ACC112 (cell line): ENCODE results near the gene EZH2.
A peak's percentile ranks its signal among the peaks of the same experiment; 100 is the strongest.

Experiments used
- H2AFZ ChIP-seq: fragments of 200-600 bp; sonication (generic); one replicate; pipeline ENCODE4 v1.6.0; 2017; ENCODE audit warnings: antibody characterized with exemption, low read length; ENCODE audit not compliant: unreplicated experiment
- H3K27ac ChIP-seq: fragments of 200-600 bp; sonication (generic); 2 replicates; pipeline ENCODE4 v1.5.1; 2014; ENCODE audit warnings: low read depth, mild to moderate bottlenecking, antibody characterized with exemption, low read length, moderate library complexity
- H3K27me3 ChIP-seq: fragments of 200-600 bp; sonication (generic); 2 replicates; pipeline ENCODE4 v1.6.1; 2014; ENCODE audit warnings: mild to moderate bottlenecking, antibody characterized with exemption, low read length, moderate library complexity, mixed read lengths; ENCODE audit not compliant: insufficient read depth
- H3K36me3 ChIP-seq: fragments of 200-600 bp; sonication (generic); 2 replicates; pipeline ENCODE4 v1.6.1; 2016; ENCODE audit warnings: mild to moderate bottlenecking, antibody characterized with exemption, low read length, moderate library complexity, mixed read lengths; ENCODE audit not compliant: insufficient read depth
- H3K4me1 ChIP-seq: fragments of 200-600 bp; sonication (generic); one replicate; pipeline ENCODE4 v1.6.1; 2016; ENCODE audit warnings: low read length, mixed read lengths; ENCODE audit not compliant: insufficient read depth, unreplicated experiment, control insufficient read depth
- H3K4me3 ChIP-seq: fragments of 200-600 bp; sonication (generic); 2 replicates; pipeline ENCODE4 v1.5.1; 2014; ENCODE audit warnings: mild to moderate bottlenecking, low read depth, low read length
- H3K79me2 ChIP-seq: fragments of 200-600 bp; sonication (generic); one replicate; pipeline ENCODE4 v1.6.0; 2016; ENCODE audit warnings: low read length; ENCODE audit not compliant: control insufficient read depth, unreplicated experiment, insufficient read depth

EZH2 gene

DNA sequence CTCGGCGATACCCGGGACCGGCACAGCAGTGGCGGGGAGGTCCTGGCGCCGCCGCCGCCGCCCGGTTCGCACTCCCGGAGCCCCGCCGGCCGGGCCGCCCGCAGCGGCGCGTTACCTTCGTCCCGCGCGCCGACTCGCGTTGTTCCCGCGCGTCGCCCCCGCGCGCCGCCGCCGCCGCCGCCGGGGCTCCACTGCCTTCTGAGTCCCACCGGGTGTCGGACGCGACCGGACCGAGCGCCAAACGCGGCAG is at the start of gene EZH2:
TSS of gene EZH2 (minus strand) at position 243 of the 250 bp plus-strand sequence. CDS start 36,993 bp downstream, outside the sequence.
- H3K27ac ChIP-seq, result peak within 1 kb of the TSS; percentile 72
- H3K27me3 ChIP-seq, result no peaks in the 10 kb centered on the region
- peak within 1 kb of the TSS; percentile 79 for H2AFZ ChIP-seq
- H3K36me3 ChIP-seq, result no peaks in the 10 kb centered on the region
- peaks cover 33% of the 10 kb centered on the region for H3K79me2 ChIP-seq
- peak within 1 kb of the TSS; percentile 94 for H3K4me3 ChIP-seq
- peaks cover 6% of the 10 kb centered on the region for H3K4me1 ChIP-seq

DNA sequence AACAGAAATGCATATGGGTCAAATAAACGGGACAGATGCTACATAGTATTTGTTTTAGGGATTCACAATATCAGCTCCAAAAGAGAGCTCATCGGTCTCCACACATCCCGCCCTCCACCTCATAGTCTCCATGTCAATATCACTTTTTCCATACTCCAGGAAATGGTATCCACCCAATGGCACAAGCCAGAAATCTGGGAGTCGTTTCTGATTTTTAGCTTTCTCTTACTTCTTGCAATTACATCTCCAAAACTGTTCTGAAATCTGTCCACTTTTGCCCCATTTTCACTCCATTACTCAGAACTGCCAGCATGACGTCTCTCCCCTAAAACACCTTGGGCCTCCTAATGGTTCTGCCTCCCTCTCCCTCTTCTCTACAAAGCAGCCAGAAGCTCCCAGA is 47.4 kb upstream of the EZH2 start:
- no peaks in the 10 kb centered on the region for H3K27me3 ChIP-seq

DNA sequence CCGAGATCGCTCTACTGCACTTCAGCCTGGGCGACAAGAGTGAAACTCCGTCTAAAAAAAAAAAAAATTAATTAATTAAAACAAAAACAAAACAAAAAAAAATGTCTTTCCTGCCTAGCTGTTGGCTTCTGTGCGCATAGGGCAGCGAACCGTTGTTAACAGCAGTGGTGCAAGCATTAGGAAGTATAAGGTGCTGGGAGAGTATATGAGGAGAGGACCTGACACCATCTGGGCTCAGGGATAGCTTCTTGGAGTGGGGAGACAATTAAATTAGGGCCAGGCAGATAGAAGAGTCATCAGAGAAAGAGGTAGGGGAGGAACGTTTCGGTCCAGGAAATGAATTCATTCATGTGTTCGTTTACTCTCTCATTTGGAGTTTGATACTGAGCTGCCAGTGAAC is 46.2 kb upstream of the EZH2 start:
- no peak overlapping the region for H2AFZ ChIP-seq
- H3K4me1 ChIP-seq, result no peaks in the 10 kb centered on the region
- no peak overlapping the region for H3K4me3 ChIP-seq
- H3K36me3 ChIP-seq, result no peaks in the 10 kb centered on the region
- no peaks in the 10 kb centered on the region for H3K79me2 ChIP-seq
- H3K27ac ChIP-seq, result no peak overlapping the region
- no peaks in the 10 kb centered on the region for H3K27me3 ChIP-seq

More for the DNA sequence above, 47.4 kb upstream of the EZH2 start:
- H3K4me3 ChIP-seq, result no peak overlapping the region
- H2AFZ ChIP-seq, result no peak overlapping the region
- no peaks in the 10 kb centered on the region for H3K4me1 ChIP-seq
- H3K36me3 ChIP-seq, result no peaks in the 10 kb centered on the region
- H3K27ac ChIP-seq, result no peak overlapping the region
- H3K79me2 ChIP-seq, result no peaks in the 10 kb centered on the region

DNA sequence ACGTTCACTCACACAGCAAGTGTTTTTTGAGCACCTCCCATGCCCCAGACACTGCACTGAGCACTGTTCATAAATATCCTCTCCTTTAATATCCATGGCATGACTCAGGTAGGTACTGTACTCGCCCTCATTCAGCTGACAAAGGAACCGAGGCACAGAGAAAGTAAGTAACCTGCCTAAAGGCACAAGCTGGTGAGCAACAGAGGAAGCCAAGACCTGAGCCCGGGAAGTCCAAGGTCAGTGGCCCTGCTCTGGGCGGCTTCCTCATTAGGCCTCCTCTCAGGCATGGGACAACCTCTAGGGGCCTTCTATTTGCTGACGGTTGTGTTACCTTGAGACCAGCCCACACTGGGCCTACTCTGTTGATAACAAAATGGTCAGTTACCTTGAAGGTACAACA is 45.1 kb upstream of the EZH2 start:
- Histone ChIP-seq H2AFZ (no peak overlapping the region), H3K27me3 (no peaks in the 10 kb centered on the region), H3K79me2 (no peaks in the 10 kb centered on the region), H3K4me3 (no peak overlapping the region), H3K36me3 (no peaks in the 10 kb centered on the region), H3K27ac (no peak overlapping the region), H3K4me1 (no peaks in the 10 kb centered on the region)

DNA sequence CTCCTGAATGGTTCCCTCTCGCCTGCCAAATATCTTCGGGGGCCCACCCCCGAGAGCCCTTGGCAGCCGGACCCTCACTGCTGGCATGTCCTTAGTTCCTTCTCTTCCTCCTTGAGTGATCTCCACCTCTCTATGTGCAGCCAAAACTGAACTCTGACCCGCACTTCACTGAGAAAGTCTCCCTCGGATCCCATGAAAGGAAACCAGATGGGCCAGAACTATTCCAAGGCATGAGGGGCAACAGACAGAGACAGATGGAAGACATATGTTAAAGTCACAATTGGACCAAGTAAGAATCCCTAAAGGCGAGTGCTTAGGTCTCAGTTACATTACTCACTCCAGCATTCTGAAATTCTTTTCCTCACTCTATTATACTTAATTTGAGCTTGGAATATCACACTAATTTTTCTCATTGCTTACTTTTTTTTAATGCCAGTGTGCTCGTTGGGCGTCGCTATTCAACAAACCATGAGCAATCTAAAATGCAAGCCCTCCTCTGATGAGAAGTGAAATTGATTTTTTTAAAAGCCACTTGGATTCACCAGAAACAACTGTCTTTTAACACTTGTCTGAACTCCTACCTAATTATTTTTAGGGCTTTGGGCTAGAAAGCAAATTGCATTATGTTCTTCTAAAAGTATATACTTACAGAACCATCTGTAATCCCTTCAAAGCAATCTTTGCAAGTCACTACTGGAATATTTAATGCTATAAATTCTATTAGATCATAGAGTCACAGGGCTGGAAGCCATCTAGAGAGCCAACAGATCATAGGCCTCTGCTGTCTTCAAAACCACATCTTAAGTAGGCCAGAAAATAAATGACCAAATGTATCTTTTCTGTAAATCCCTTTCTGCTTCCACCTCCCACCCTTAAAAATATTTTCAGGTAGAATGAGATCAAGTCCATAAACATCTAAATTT is 43.3 kb upstream of the EZH2 start:
- H3K4me3 ChIP-seq, result no peak overlapping the region

DNA sequence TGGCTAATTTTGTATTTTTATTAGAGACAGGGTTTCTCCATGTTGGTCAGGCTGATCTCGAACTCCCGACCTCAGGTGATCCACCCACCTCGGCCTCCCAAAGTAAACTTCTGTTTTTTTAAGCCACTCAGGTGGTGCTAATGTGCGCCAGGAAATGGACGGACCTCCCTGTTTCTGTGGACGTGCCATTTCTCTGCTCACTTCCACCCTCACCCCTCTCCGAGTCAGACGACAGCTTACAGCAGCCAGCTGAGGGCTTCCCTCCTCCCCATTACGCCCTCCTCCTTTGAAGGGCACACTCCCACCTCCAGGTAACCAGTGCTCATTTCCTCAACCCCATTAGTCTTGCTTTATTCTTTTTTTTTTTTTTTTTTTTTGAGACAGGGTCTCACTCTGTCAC is 41.7 kb upstream of the EZH2 start:
- H3K4me3 ChIP-seq, result no peak overlapping the region
- no peak overlapping the region for H3K27ac ChIP-seq
- H3K79me2 ChIP-seq, result no peaks in the 10 kb centered on the region

More for the DNA sequence above, 43.3 kb upstream of the EZH2 start:
- no peaks in the 10 kb centered on the region for H3K27me3 ChIP-seq
- no peak overlapping the region for H2AFZ ChIP-seq
- H3K79me2 ChIP-seq, result no peaks in the 10 kb centered on the region
- H3K4me1 ChIP-seq, result no peaks in the 10 kb centered on the region
- H3K27ac ChIP-seq, result no peak overlapping the region
- no peaks in the 10 kb centered on the region for H3K36me3 ChIP-seq

DNA sequence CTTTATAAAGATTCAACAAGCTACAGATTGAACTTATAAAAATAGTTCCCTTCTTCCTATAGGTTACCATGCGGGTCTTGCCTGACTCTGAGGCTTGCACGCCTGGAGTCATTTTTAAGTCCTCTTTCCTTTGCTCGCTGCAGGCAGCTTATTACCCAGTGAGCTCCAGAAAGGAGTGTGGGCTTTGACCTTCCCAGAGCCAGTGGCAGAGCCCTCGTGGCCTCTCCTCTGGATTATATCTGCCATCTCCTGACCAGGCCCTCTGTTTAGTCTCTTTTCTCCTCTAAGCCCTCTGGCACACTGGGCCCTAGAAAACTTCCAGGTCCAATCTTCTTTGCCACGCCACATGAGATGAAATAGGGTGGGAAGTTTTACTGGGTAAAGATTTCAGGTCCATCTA is 39.9 kb upstream of the EZH2 start:
- H3K4me3 ChIP-seq, result no peak overlapping the region
- H3K79me2 ChIP-seq, result no peaks in the 10 kb centered on the region
- H3K27ac ChIP-seq, result no peak overlapping the region
- H3K36me3 ChIP-seq, result no peaks in the 10 kb centered on the region
- no peak overlapping the region for H2AFZ ChIP-seq
- H3K27me3 ChIP-seq, result no peaks in the 10 kb centered on the region
- no peaks in the 10 kb centered on the region for H3K4me1 ChIP-seq

More for the DNA sequence above, 41.7 kb upstream of the EZH2 start:
- Histone ChIP-seq H2AFZ (no peak overlapping the region), H3K4me1 (no peaks in the 10 kb centered on the region), H3K27me3 (no peaks in the 10 kb centered on the region), H3K36me3 (no peaks in the 10 kb centered on the region)

DNA sequence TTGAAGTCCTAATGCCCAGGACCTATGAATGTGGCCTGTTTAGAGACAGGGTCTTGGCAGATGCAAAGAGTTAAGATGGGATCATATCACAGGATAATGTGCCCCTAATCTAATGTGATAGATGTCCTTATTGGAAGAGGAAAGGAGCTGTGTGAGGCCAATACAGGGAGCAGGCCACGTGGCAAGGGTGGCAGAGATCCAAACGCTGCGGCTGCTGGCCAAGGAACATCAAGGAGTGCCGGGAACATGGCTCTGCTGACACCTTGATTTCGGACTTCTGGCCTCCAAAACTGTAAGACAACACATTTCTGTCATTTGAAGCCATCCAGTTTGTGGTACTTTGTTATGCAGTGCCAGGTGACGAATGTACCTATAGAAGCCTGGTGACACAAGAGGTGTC is 37.7 kb upstream of the EZH2 start:
- Histone ChIP-seq H3K79me2 (no peaks in the 10 kb centered on the region), H3K27me3 (no peaks in the 10 kb centered on the region), H2AFZ (no peak overlapping the region), H3K4me1 (no peaks in the 10 kb centered on the region), H3K4me3 (no peak overlapping the region), H3K36me3 (no peaks in the 10 kb centered on the region), H3K27ac (no peak overlapping the region)

DNA sequence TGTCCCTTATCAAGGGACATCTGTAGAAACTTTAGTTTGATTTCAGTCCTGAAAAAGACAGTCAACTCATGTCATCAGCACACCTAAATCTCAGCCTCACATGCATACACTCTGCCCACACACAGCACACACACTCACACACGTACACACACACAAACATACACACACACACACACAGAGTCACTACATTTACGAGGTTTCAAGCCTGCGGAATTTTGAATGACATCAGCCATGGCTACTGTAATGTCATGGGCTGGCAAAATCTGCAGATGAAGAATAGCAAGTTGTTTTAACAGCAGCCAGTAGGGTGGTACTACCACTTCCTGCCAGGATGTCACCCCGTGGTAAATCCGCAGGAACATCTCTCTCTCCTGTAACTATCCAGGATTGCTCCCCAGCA is 37.1 kb upstream of the EZH2 start:
- Histone ChIP-seq H2AFZ (no peak overlapping the region), H3K27ac (no peak overlapping the region), H3K4me1 (peaks cover 5% of the 10 kb centered on the region), H3K36me3 (no peaks in the 10 kb centered on the region), H3K27me3 (no peaks in the 10 kb centered on the region), H3K4me3 (no peak overlapping the region), H3K79me2 (no peaks in the 10 kb centered on the region)

DNA sequence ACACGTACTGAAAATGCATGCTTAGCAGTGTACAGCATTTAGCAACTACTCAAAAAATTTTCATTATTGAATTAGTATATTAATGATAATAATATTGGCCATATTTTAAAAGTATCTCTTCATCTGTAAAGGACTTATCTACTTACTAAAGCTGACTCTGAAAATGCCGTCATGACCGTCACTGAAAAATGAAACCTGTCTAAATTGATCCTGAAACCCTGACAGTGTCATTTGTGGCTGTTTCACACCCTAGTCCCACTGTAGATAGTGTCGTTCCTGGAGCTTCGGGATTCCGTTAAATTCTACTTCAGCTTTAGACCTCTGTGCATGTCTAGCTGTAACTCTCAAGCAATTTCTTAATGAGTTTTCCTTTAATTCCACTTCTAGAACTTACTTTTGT is 35.8 kb upstream of the EZH2 start:
- Histone ChIP-seq H3K4me1 (peaks cover 9% of the 10 kb centered on the region), H3K79me2 (no peaks in the 10 kb centered on the region), H3K27ac (no peak overlapping the region), H3K27me3 (no peaks in the 10 kb centered on the region), H3K36me3 (no peaks in the 10 kb centered on the region), H2AFZ (no peak overlapping the region), H3K4me3 (no peak overlapping the region)

DNA sequence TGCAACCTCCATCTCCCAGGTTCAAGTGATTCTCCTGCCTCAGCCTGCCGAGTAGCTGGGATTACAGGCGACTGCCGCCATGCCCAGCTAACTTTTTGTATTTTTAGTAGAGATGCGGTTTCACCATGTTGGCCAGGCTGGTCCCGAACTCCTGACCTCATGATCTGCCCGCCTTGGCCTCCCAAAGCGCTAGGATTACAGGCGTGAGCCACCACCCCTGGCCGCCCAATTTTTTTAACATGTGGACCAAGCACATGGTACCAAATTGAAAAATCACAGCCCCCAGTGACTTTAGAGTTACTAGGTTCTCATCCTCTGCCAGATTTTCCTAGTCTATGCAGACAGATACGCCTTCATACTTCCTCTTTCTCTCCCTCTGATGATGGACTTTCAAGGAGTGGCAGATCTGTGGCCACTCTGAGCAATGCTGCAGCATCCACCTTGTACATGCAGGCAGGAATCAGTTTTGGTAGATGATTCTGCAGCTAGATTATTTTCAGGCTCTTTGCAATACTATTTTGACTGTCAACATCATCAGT is 34.0 kb upstream of the EZH2 start:
- H3K36me3 ChIP-seq, result no peaks in the 10 kb centered on the region
- no peak overlapping the region for H2AFZ ChIP-seq
- H3K4me3 ChIP-seq, result no peak overlapping the region
- no peaks in the 10 kb centered on the region for H3K79me2 ChIP-seq
- peaks cover 13% of the 10 kb centered on the region for H3K4me1 ChIP-seq
- H3K27me3 ChIP-seq, result no peaks in the 10 kb centered on the region
- H3K27ac ChIP-seq, result no peak overlapping the region
